Neural cell (in vitro differentiated cells): ENCODE results near the gene PTPRG. TPM values are rescaled to one million over a fixed set of nuclear protein-coding genes. Genes with fewer than 3 reads are reported as not detected.

Source experiments
- H2AFZ ChIP-seq: fragments of 200-600, 300-800 bp; sonication (generic), shearing (Covaris generic); 2 replicates; pipeline ENCODE4 v1.6.0; 2014; ENCODE audit warnings: low read depth, mild to moderate bottlenecking, antibody characterized with exemption, low read length, moderate library complexity
- H3F3A ChIP-seq: fragments of 200-600 bp; shearing (Covaris generic); 2 replicates; pipeline ENCODE4 v1.6.1; 2016; ENCODE audit warnings: mild to moderate bottlenecking, moderate library complexity, mixed read lengths, antibody characterized with exemption, low read length; ENCODE audit not compliant: insufficient read depth, poor library complexity, severe bottlenecking
- H3K27ac ChIP-seq: fragments of 200-600, 300-800 bp; sonication (generic), shearing (Covaris generic); 2 replicates; pipeline ENCODE4 v1.5.1; 2014; ENCODE audit warnings: mild to moderate bottlenecking, low read length, moderate library complexity
- H3K27me3 ChIP-seq: fragments of 300-800, 200-600 bp; sonication (generic), shearing (Covaris generic); 2 replicates; pipeline ENCODE4 v1.6.0; 2014; ENCODE audit warnings: mild to moderate bottlenecking, low read depth, low read length, moderate library complexity; ENCODE audit not compliant: insufficient read depth
- H3K36me3 ChIP-seq: fragments of 300-800, 200-600 bp; sonication (generic), shearing (Covaris generic); 2 replicates; pipeline ENCODE4 v1.5.1; 2014; ENCODE audit warnings: mild to moderate bottlenecking, antibody characterized with exemption, low read length, moderate library complexity; ENCODE audit not compliant: insufficient read depth
- H3K4me2 ChIP-seq: fragments of 300-800, 200-600 bp; sonication (generic), shearing (Covaris generic); 2 replicates; pipeline ENCODE4 v1.6.0; 2014; ENCODE audit warnings: mild to moderate bottlenecking, low read length
- H3K4me3 ChIP-seq: fragments of 300-800, 200-600 bp; sonication (generic), shearing (Covaris generic); 2 replicates; pipeline ENCODE4 v1.5.1; 2014; ENCODE audit warnings: mild to moderate bottlenecking, low read length, moderate library complexity
- H3K79me2 ChIP-seq: fragments of 200-600 bp; shearing (Covaris generic); replicated peaks from 2 replicates; pipeline ENCODE4 v1.6.0; 2014; ENCODE audit warnings: mild to moderate bottlenecking, low read length, moderate library complexity; ENCODE audit not compliant: insufficient read depth
- H3K9ac ChIP-seq: fragments of 300-800, 200-600 bp; sonication (generic), shearing (Covaris generic); 2 replicates; pipeline ENCODE4 v1.6.1; 2016; ENCODE audit warnings: mild to moderate bottlenecking, low read length, mixed read lengths
- H3K9me2 ChIP-seq: fragments of 200-600 bp; shearing (Covaris generic); 2 replicates; pipeline ENCODE4 v1.6.1; 2016; ENCODE audit warnings: mild to moderate bottlenecking, low read length, mixed read lengths; ENCODE audit not compliant: insufficient read depth
- H3K9me3 ChIP-seq: fragments of 200-600, 300-800 bp; sonication (generic), shearing (Covaris generic); 2 replicates; pipeline ENCODE4 v1.6.1; 2016; ENCODE audit warnings: mild to moderate bottlenecking, mixed run types, low read length, moderate library complexity, mixed read lengths
- H4K20me1 ChIP-seq: fragments of 200-600 bp; shearing (Covaris generic); 2 replicates; pipeline ENCODE4 v1.6.1; 2016; ENCODE audit warnings: mild to moderate bottlenecking, mixed run types; ENCODE audit not compliant: insufficient read depth
- EP300 ChIP-seq: fragments of 450-650 bp; conservative IDR thresholded peaks from 2 replicates; pipeline ENCODE4 v1.6.1; 2014; ENCODE audit warnings: antibody characterized with exemption, mild to moderate bottlenecking, moderate library complexity; ENCODE audit not compliant: poor library complexity, severe bottlenecking
- EZH2 ChIP-seq: fragments of 200-600, 300-800 bp; shearing (Covaris generic), sonication (generic); IDR thresholded peaks from 2 replicates; pipeline ENCODE4 v1.6.1; 2014; ENCODE audit warnings: antibody characterized with exemption, low read length, borderline replicate concordance, mild to moderate bottlenecking; ENCODE audit not compliant: insufficient read depth, poor library complexity, severe bottlenecking
- MXI1 ChIP-seq: fragments of 450-650 bp; conservative IDR thresholded peaks from 2 replicates; pipeline ENCODE4 v1.6.1; 2014; ENCODE audit warnings: antibody characterized with exemption, mild to moderate bottlenecking; ENCODE audit not compliant: poor library complexity, severe bottlenecking
- POLR2AphosphoS5 ChIP-seq: IDR thresholded peaks from 2 replicates; pipeline ENCODE4 v1.6.1; 2012
- RAD21 ChIP-seq: fragments of 450-650 bp; conservative IDR thresholded peaks from 2 replicates; pipeline ENCODE4 v1.6.1; 2014; ENCODE audit warnings: antibody characterized with exemption, mild to moderate bottlenecking, moderate library complexity
- REST ChIP-seq: IDR thresholded peaks from 2 replicates; pipeline ENCODE4 v1.6.1; 2012; ENCODE audit warnings: borderline replicate concordance
- SMC3 ChIP-seq: fragments of 450-650 bp; conservative IDR thresholded peaks from 2 replicates; pipeline ENCODE4 v1.6.1; 2014; ENCODE audit warnings: antibody characterized with exemption, mild to moderate bottlenecking, moderate library complexity; ENCODE audit not compliant: poor library complexity
- TAF1 ChIP-seq: IDR thresholded peaks from 2 replicates; pipeline ENCODE4 v1.6.1; 2012; ENCODE audit warnings: low read depth
- polyA plus RNA-seq: library from polyadenylated mRNA; depleted of rRNA; stranded (reverse); fragments of >200 nt; gene quantifications from 2 replicates; pipeline ENCODE4 v1.2.3, GENCODE V29; 2014
- TF ChIP-seq, protein P1 (sequence below): fragments of 450-650 bp; IDR thresholded peaks from 2 replicates; pipeline ENCODE4 v1.5.1; 2014; ENCODE audit warnings: antibody characterized with exemption, mild to moderate bottlenecking, moderate library complexity; ENCODE audit not compliant: poor library complexity, severe bottlenecking

Gene PTPRG
- polyA plus RNA-seq, 1 donor from 2014 or later: 33.1 TPM

GRCh38 chr3:62149539-62149938 is 588.2 kb downstream of the PTPRG start:
- H3K4me2 ChIP-seq: no peak overlapping the region

DNA sequence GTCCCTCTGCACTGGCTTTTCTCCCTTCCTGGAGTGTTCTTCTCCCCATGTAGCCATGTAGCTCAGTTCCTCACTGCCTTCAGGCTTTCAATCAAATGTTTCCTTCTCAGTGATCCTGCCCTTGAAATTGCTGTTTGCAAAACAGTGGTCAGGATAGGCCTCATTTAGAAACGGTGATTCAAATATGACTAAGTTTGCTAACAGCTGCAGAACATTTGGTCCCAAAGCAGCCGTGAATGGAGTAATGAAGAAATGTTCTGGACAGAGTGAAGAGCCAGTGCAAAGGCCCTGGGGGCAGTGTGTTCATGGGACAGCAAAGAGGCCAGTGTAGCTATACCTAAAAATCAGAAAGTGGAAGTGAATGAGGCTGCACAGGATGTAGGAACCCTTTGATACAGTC is 588.6 kb downstream of the PTPRG start:
- Histone ChIP-seq H3K27me3 (no peaks in the 10 kb centered on the region), H3K79me2 (no peaks in the 10 kb centered on the region), H3K4me3 (no peak overlapping the region), H2AFZ (no peak overlapping the region), H3K9ac (no peak overlapping the region), H3K9me2 (no peaks in the 10 kb centered on the region), H3K36me3 (no peaks in the 10 kb centered on the region), H3K27ac (no peak overlapping the region), H3K9me3 (no peaks in the 10 kb centered on the region), H3K4me2 (no peak overlapping the region), H3F3A (no peaks in the 10 kb centered on the region), H4K20me1 (no peaks in the 10 kb centered on the region)
- TF ChIP-seq TAF1 (no peak), MXI1 (no peak), EP300 (no peak), EZH2 (no peak), REST (no peak), POLR2AphosphoS5 (no peak), SMC3 (no peak), RAD21 (no peak)
- TF ChIP-seq, protein P1, sequence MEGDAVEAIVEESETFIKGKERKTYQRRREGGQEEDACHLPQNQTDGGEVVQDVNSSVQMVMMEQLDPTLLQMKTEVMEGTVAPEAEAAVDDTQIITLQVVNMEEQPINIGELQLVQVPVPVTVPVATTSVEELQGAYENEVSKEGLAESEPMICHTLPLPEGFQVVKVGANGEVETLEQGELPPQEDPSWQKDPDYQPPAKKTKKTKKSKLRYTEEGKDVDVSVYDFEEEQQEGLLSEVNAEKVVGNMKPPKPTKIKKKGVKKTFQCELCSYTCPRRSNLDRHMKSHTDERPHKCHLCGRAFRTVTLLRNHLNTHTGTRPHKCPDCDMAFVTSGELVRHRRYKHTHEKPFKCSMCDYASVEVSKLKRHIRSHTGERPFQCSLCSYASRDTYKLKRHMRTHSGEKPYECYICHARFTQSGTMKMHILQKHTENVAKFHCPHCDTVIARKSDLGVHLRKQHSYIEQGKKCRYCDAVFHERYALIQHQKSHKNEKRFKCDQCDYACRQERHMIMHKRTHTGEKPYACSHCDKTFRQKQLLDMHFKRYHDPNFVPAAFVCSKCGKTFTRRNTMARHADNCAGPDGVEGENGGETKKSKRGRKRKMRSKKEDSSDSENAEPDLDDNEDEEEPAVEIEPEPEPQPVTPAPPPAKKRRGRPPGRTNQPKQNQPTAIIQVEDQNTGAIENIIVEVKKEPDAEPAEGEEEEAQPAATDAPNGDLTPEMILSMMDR: no peak

More at GRCh38 chr3:62149539-62149938, 588.2 kb downstream of the PTPRG start:
- Histone ChIP-seq H3K9ac (no peak overlapping the region), H3K9me3 (no peaks in the 10 kb centered on the region), H4K20me1 (no peaks in the 10 kb centered on the region), H3F3A (no peaks in the 10 kb centered on the region), H3K36me3 (no peaks in the 10 kb centered on the region), H3K27me3 (no peaks in the 10 kb centered on the region), H3K27ac (no peak overlapping the region), H3K9me2 (no peaks in the 10 kb centered on the region), H3K4me3 (no peak overlapping the region), H2AFZ (no peak overlapping the region), H3K79me2 (no peaks in the 10 kb centered on the region)
- TF ChIP-seq EZH2: no peak
- no peak for TF ChIP-seq SMC3

- Histone ChIP-seq H3K27ac (no peak overlapping the region), H3F3A (no peaks in the 10 kb centered on the region), H3K79me2 (no peaks in the 10 kb centered on the region), H3K4me3 (no peak overlapping the region), H3K9ac (no peak overlapping the region), H3K36me3 (no peaks in the 10 kb centered on the region), H3K9me2 (no peaks in the 10 kb centered on the region), H4K20me1 (no peaks in the 10 kb centered on the region), H3K27me3 (no peaks in the 10 kb centered on the region), H3K9me3 (no peaks in the 10 kb centered on the region), H2AFZ (no peak overlapping the region), H3K4me2 (no peak overlapping the region)
- TF ChIP-seq EP300 (no peak), TAF1 (no peak), POLR2AphosphoS5 (no peak), REST (no peak), SMC3 (no peak), MXI1 (no peak), EZH2 (no peak), RAD21 (no peak)
- TF ChIP-seq, protein P1: no peak
Measured at GRCh38 chr3:62151591-62151990, 590.2 kb downstream of the PTPRG start.
